Neural progenitor cell (in vitro differentiated cells): ENCODE data around the gene SGTA.

ENCODE experiments used
- CTCF ChIP-seq: fragments of 200-600 bp; sonication (generic); IDR thresholded peaks from 2 replicates; pipeline ENCODE4 v1.5.1; 2017; ENCODE audit warnings: antibody characterized with exemption, mild to moderate bottlenecking
- EZH2 ChIP-seq: fragments of 200-600 bp; sonication (generic); IDR thresholded peaks from 2 replicates; pipeline ENCODE4 v1.6.1; 2017; ENCODE audit warnings: antibody characterized with exemption, mild to moderate bottlenecking, moderate library complexity
- EZH2phosphoT487 ChIP-seq: fragments of 200-600 bp; sonication (generic); IDR thresholded peaks from 2 replicates; pipeline ENCODE4 v1.6.1; 2017; ENCODE audit warnings: antibody characterized with exemption

GRCh38 chr19:2820112-2820702, 37.1 kb upstream of the SGTA start:
- TF ChIP-seq CTCF (no peak), EZH2 (no peak), EZH2phosphoT487 (no peak)
